ENCODE measurements around the gene NDUFAF5. TPM values are rescaled to one million over a fixed set of nuclear protein-coding genes. Genes with fewer than 3 reads are reported as not detected.

NDUFAF5 gene
- total RNA-seq, 1 experiment from 2014 or later, result 44.1 TPM

GRCh38 chr20:13739731-13740649, 44.8 kb upstream of the NDUFAF5 start:
- POLR2A ChIA-PET, result interaction anchor here (0.5 kb wide), 1 partner anchor 102 kb away, joined by 4 read pairs; no protein-coding TSS in a partner anchor
- no peak for DNase-seq (ENCODE audit: unreplicated experiment)

GRCh38 chr20:13741879-13742278, 42.9 kb upstream of the NDUFAF5 start:
- H3K36me3 Mint-ChIP-seq (ENCODE audit: insufficient read depth, unreplicated experiment), result peaks cover 46% of the 10 kb centered on the region
- intact Hi-C loops (cut with micrococcal nuclease), result no loop called here
- BruUV-seq (replicated peaks), result no TSS peak
- ChIA-PET CTCF (interaction anchor here (1.3 kb wide), 1 partner anchor 29 kb away, joined by 4 read pairs; no protein-coding TSS in a partner anchor), POLR2A (interaction anchor here (0.7 to 1.0 kb wide), 2 partner anchors 8 to 13 kb away, joined by 3 to 4 read pairs; no protein-coding TSS in a partner anchor)
- H3K9me3 Mint-ChIP-seq (ENCODE audit: unreplicated experiment), result no peaks in the 10 kb centered on the region
- H3K27me3 Mint-ChIP-seq (ENCODE audit: insufficient read depth, unreplicated experiment), result no peaks in the 10 kb centered on the region
- DNase-seq (ENCODE audit: unreplicated experiment), result no peak
- no peak overlapping the region for H3K4me3 Mint-ChIP-seq (ENCODE audit: unreplicated experiment)
- H3K4me1 Mint-ChIP-seq (ENCODE audit: insufficient read depth, unreplicated experiment), result peaks cover 11% of the 10 kb centered on the region
- peak overlapping the region; percentile 43 for H3K27ac Mint-ChIP-seq (ENCODE audit: low read depth, unreplicated experiment)
- TF ChIP-seq CTCF (IDR thresholded peaks at IDR 0.05; ENCODE audit: unreplicated experiment), result no peak

More at GRCh38 chr20:13739731-13740649, 44.8 kb upstream of the NDUFAF5 start:
- CTCF ChIA-PET, result interaction anchor here (1.4 kb wide), 1 partner anchor 193 kb away, joined by 6 read pairs; no protein-coding TSS in a partner anchor
- Mint-ChIP-seq H3K27me3 (ENCODE audit: insufficient read depth, unreplicated experiment) (no peaks in the 10 kb centered on the region), H3K36me3 (ENCODE audit: insufficient read depth, unreplicated experiment) (peaks cover 46% of the 10 kb centered on the region), H3K4me3 (ENCODE audit: unreplicated experiment) (no peak overlapping the region), H3K9me3 (ENCODE audit: unreplicated experiment) (no peaks in the 10 kb centered on the region), H3K4me1 (ENCODE audit: insufficient read depth, unreplicated experiment) (peaks cover 10% of the 10 kb centered on the region), H3K27ac (ENCODE audit: low read depth, unreplicated experiment) (peak overlapping the region; percentile 28)
- intact Hi-C loops (cut with micrococcal nuclease), result no loop called here
- no peak for TF ChIP-seq CTCF (IDR thresholded peaks at IDR 0.05; ENCODE audit: unreplicated experiment)
- BruUV-seq (replicated peaks), result no TSS peak

- no peak for TF ChIP-seq CTCF (IDR thresholded peaks at IDR 0.05; ENCODE audit: unreplicated experiment)
- BruUV-seq (replicated peaks), result no TSS peak
- no peak overlapping the region for H3K4me3 Mint-ChIP-seq (ENCODE audit: unreplicated experiment)
- POLR2A ChIA-PET, result interaction anchor here (1.1 kb wide), 1 partner anchor 10 kb away, joined by 4 read pairs; no protein-coding TSS in a partner anchor
- H3K27ac Mint-ChIP-seq (ENCODE audit: low read depth, unreplicated experiment), result peak overlapping the region; percentile 55
- DNase-seq (ENCODE audit: unreplicated experiment), result peak; percentile 20
- H3K36me3 Mint-ChIP-seq (ENCODE audit: insufficient read depth, unreplicated experiment), result peaks cover 38% of the 10 kb centered on the region
- no peaks in the 10 kb centered on the region for H3K9me3 Mint-ChIP-seq (ENCODE audit: unreplicated experiment)
- H3K4me1 Mint-ChIP-seq (ENCODE audit: insufficient read depth, unreplicated experiment), result peaks cover 11% of the 10 kb centered on the region
- intact Hi-C loops (cut with micrococcal nuclease), result no loop called here
- H3K27me3 Mint-ChIP-seq (ENCODE audit: insufficient read depth, unreplicated experiment), result no peaks in the 10 kb centered on the region
- CTCF ChIA-PET, result interaction anchor here (0.6 kb wide), 1 partner anchor 58 kb away, joined by 3 read pairs; no protein-coding TSS in a partner anchor
These were observed 40.5 kb upstream of the NDUFAF5 start for GRCh38 chr20:13744352-13744751.

GRCh38 chr20:13745784-13746183, 39.0 kb upstream of the NDUFAF5 start:
- intact Hi-C loops (cut with micrococcal nuclease), result no loop called here
- DNase-seq (ENCODE audit: unreplicated experiment), result no peak
- Mint-ChIP-seq H3K27me3 (ENCODE audit: insufficient read depth, unreplicated experiment) (no peaks in the 10 kb centered on the region), H3K9me3 (ENCODE audit: unreplicated experiment) (no peaks in the 10 kb centered on the region), H3K36me3 (ENCODE audit: insufficient read depth, unreplicated experiment) (peaks cover 35% of the 10 kb centered on the region), H3K4me3 (ENCODE audit: unreplicated experiment) (no peak overlapping the region), H3K27ac (ENCODE audit: low read depth, unreplicated experiment) (no peak overlapping the region), H3K4me1 (ENCODE audit: insufficient read depth, unreplicated experiment) (peaks cover 11% of the 10 kb centered on the region)
- no TSS peak for BruUV-seq (replicated peaks)
- no peak for TF ChIP-seq CTCF (IDR thresholded peaks at IDR 0.05; ENCODE audit: unreplicated experiment)
- ChIA-PET CTCF (interaction anchor here (1.5 kb wide), 1 partner anchor 27 kb away, joined by 3 read pairs; no protein-coding TSS in a partner anchor), POLR2A (interaction anchor here (0.6 kb wide), 1 partner anchor 64 kb away, joined by 4 read pairs; no protein-coding TSS in a partner anchor)
